Trophoblast cell (in vitro differentiated cells and primary cell): ENCODE results near the gene NDST1.
"Not testable (repeated sequence)": the region's sequence is repeated elsewhere in the genome, so short reads cannot be mapped to it uniquely, and the experiment has no call there.

ENCODE experiments used
- DNase-seq, 2 donors: peaks; one replicate each; pipeline ENCODE4 v3.0.0-alpha.2; 2016
- H2AFZ ChIP-seq: 2 replicates; pipeline ENCODE4 v1.6.1; 2013; ENCODE audit warnings: low read length, moderate library complexity, mild to moderate bottlenecking; ENCODE audit not compliant: insufficient read depth, poor library complexity
- H2AK5ac ChIP-seq: 2 replicates; pipeline ENCODE4 v1.6.1; 2013; ENCODE audit warnings: mild to moderate bottlenecking, low read length
- H2BK120ac ChIP-seq: 2 replicates; pipeline ENCODE4 v1.6.1; 2013; ENCODE audit warnings: low read length, mild to moderate bottlenecking, moderate library complexity; ENCODE audit not compliant: insufficient read depth, poor library complexity
- H2BK12ac ChIP-seq: 2 replicates; pipeline ENCODE4 v1.6.1; 2013; ENCODE audit warnings: mild to moderate bottlenecking, low read length, moderate library complexity
- H2BK5ac ChIP-seq: 2 replicates; pipeline ENCODE4 v1.6.1; 2013; ENCODE audit warnings: low read length, low read depth, moderate library complexity, mild to moderate bottlenecking; ENCODE audit not compliant: poor library complexity
- H3K14ac ChIP-seq: 2 replicates; pipeline ENCODE4 v1.6.1; 2013; ENCODE audit warnings: mild to moderate bottlenecking, low read length
- H3K18ac ChIP-seq: 2 replicates; pipeline ENCODE4 v1.6.1; 2013; ENCODE audit warnings: mild to moderate bottlenecking, low read length
- H3K23ac ChIP-seq: 2 replicates; pipeline ENCODE4 v1.6.1; 2013; ENCODE audit warnings: low read length
- H3K27ac ChIP-seq: 2 replicates; pipeline ENCODE4 v1.5.1; 2013; ENCODE audit warnings: low read depth, mild to moderate bottlenecking, inconsistent platforms, low read length, moderate library complexity
- H3K27me3 ChIP-seq: 2 replicates; pipeline ENCODE4 v1.6.1; 2013; ENCODE audit warnings: inconsistent platforms, mild to moderate bottlenecking, low read length, moderate library complexity; ENCODE audit not compliant: insufficient read depth
- H3K36me3 ChIP-seq, 2 experiments: 1 replicate in 1 of 2; 2 replicates in 1 of 2; pipeline ENCODE4 v1.6.1; 2013; ENCODE audit warnings: low read length in 2 of 2, mild to moderate bottlenecking in 2 of 2, moderate library complexity in 1 of 2; ENCODE audit not compliant: insufficient read depth in 2 of 2, control insufficient read depth in 1 of 2
- H3K4ac ChIP-seq: 2 replicates; pipeline ENCODE4 v1.6.1; 2013; ENCODE audit warnings: low read depth, mild to moderate bottlenecking, low read length, moderate library complexity
- H3K4me1 ChIP-seq, 2 experiments: 1 replicate in 1 of 2; 2 replicates in 1 of 2; pipeline ENCODE4 v1.6.1; 2013; ENCODE audit warnings: low read length in 2 of 2, mild to moderate bottlenecking in 2 of 2, moderate library complexity in 1 of 2; ENCODE audit not compliant: insufficient read depth in 2 of 2, control insufficient read depth in 1 of 2
- H3K4me2 ChIP-seq: 2 replicates; pipeline ENCODE4 v1.6.1; 2013; ENCODE audit warnings: inconsistent platforms, mild to moderate bottlenecking, low read length, moderate library complexity
- H3K4me3 ChIP-seq: 2 replicates; pipeline ENCODE4 v1.5.1; 2013; ENCODE audit warnings: mild to moderate bottlenecking, low read depth, low read length, inconsistent platforms
- H3K79me1 ChIP-seq: one replicate; pipeline ENCODE4 v1.6.1; 2013; ENCODE audit warnings: low read length
- H3K79me2 ChIP-seq: 2 replicates; pipeline ENCODE4 v1.6.1; 2013; ENCODE audit warnings: low read length, mild to moderate bottlenecking; ENCODE audit not compliant: control insufficient read depth, insufficient read depth, poor library complexity
- H3K9ac ChIP-seq: 2 replicates; pipeline ENCODE4 v1.6.1; 2013; ENCODE audit warnings: mild to moderate bottlenecking, low read length
- H3K9me3 ChIP-seq: 2 replicates; pipeline ENCODE4 v1.6.1; 2013; ENCODE audit warnings: low read depth, mild to moderate bottlenecking, control low read depth, inconsistent platforms, low read length; ENCODE audit not compliant: insufficient read depth
- H4K12ac ChIP-seq: 2 replicates; pipeline ENCODE4 v1.6.1; 2013; ENCODE audit warnings: low read depth, mild to moderate bottlenecking, low read length, moderate library complexity
- H4K8ac ChIP-seq: 2 replicates; pipeline ENCODE4 v1.6.1; 2013; ENCODE audit warnings: low read depth, mild to moderate bottlenecking, low read length, moderate library complexity
- H4K91ac ChIP-seq: one replicate; pipeline ENCODE4 v1.6.1; 2013; ENCODE audit warnings: low read depth, mild to moderate bottlenecking, low read length, moderate library complexity
- WGBS: extraction: QIAGEN DNeasy Blood & Tissue Kit; methylation state at CpG from one replicate; pipeline ENCODE4 v1.1.7; 2013; ENCODE audit warnings: missing lambda C conversion rate; ENCODE audit not compliant: insufficient read length, insufficient coverage; ENCODE audit errors: extremely low coverage; 5-methylcytosine and 5-hydroxymethylcytosine counted together

The NDST1 gene

GRCh38 chr5:150473673-150474358 lies 34.1 kb upstream of the NDST1 start:
- Histone ChIP-seq H4K8ac (no peak overlapping the region), H4K91ac (peak overlapping the region; percentile 90), H3K4ac (no peak overlapping the region), H3K9ac (no peak overlapping the region), H3K9me3 (no peaks in the 10 kb centered on the region), H3K23ac (no peak overlapping the region), H3K4me1 (peaks cover 24 to 37% of the 10 kb centered on the region in 2 experiments), H3K79me2 (peaks cover 9% of the 10 kb centered on the region), H3K4me2 (no peak overlapping the region), H3K27me3 (no peaks in the 10 kb centered on the region), H2AFZ (no peak overlapping the region), H3K18ac (no peak overlapping the region), H3K36me3 (no peaks in the 10 kb centered on the region), H2AK5ac (no peak overlapping the region), H4K12ac (no peak overlapping the region), H3K79me1 (peaks cover 42% of the 10 kb centered on the region), H3K4me3 (no peak overlapping the region), H2BK5ac (peak overlapping the region; percentile 98), H3K27ac (peak overlapping the region; percentile 100), H2BK12ac (no peak overlapping the region), H3K14ac (peak overlapping the region; percentile 60), H2BK120ac (peak overlapping the region; percentile 74)
- peak; percentile 97 to 98 for DNase-seq
- no CpG with 5 or more reads among the region's 12 CpGs for WGBS

GRCh38 chr5:150476568-150476967 lies 31.4 kb upstream of the NDST1 start:
- not testable (repeated sequence) for H3K4me3 ChIP-seq, H4K12ac ChIP-seq, H3K9me3 ChIP-seq, H3K36me3 ChIP-seq, H3K23ac ChIP-seq, DNase-seq, H3K27me3 ChIP-seq, H3K9ac ChIP-seq, H3K27ac ChIP-seq, H3K4me2 ChIP-seq
- Histone ChIP-seq H3K14ac (peak overlapping the region; percentile 52), H2BK5ac (peak overlapping the region; percentile 22), H3K18ac (peak overlapping the region; percentile 80), H2BK120ac (peak overlapping the region; percentile 55), H2BK12ac (peak overlapping the region; percentile 64), H2AFZ (peak overlapping the region; percentile 3), H3K4me1 (peaks cover 24 to 33% of the 10 kb centered on the region in 2 experiments), H3K79me1 (peaks cover 36% of the 10 kb centered on the region), H2AK5ac (peak overlapping the region; percentile 71), H4K91ac (peak overlapping the region; percentile 95), H3K4ac (peak overlapping the region; percentile 22), H4K8ac (peak overlapping the region; percentile 66), H3K79me2 (peaks cover 10% of the 10 kb centered on the region)
- WGBS, result no CpG with 5 or more reads among the region's 6 CpGs

GRCh38 chr5:150479416-150479815 lies 28.5 kb upstream of the NDST1 start:
- Histone ChIP-seq H4K12ac (no peak overlapping the region), H3K36me3 (no peaks in the 10 kb centered on the region), H3K79me2 (peaks cover 4% of the 10 kb centered on the region), H3K9me3 (no peaks in the 10 kb centered on the region), H4K8ac (peak overlapping the region; percentile 48), H3K4ac (no peak overlapping the region), H2AFZ (no peak overlapping the region), H3K4me2 (no peak overlapping the region), H2AK5ac (peak overlapping the region; percentile 93), H3K4me3 (no peak overlapping the region), H2BK5ac (peak overlapping the region; percentile 16), H3K79me1 (peaks cover 30% of the 10 kb centered on the region), H4K91ac (peak overlapping the region; percentile 81), H3K18ac (no peak overlapping the region), H3K9ac (no peak overlapping the region), H3K27ac (no peak overlapping the region), H3K23ac (no peak overlapping the region), H3K4me1 (peaks cover 19 to 31% of the 10 kb centered on the region in 2 experiments), H3K14ac (peak overlapping the region; percentile 49), H2BK120ac (peak overlapping the region; percentile 77), H2BK12ac (peak overlapping the region; percentile 99), H3K27me3 (no peaks in the 10 kb centered on the region)
- DNase-seq, result no peak
- no CpG with 5 or more reads among the region's 2 CpGs for WGBS

GRCh38 chr5:150481708-150481965 lies 26.3 kb upstream of the NDST1 start:
- H3K4me3 ChIP-seq, result no peak overlapping the region
- peak overlapping the region; percentile 59 for H3K14ac ChIP-seq
- no peak overlapping the region for H3K27ac ChIP-seq
- H3K36me3 ChIP-seq, result no peaks in the 10 kb centered on the region
- H3K4ac ChIP-seq, result peak overlapping the region; percentile 21
- H2BK5ac ChIP-seq, result peak overlapping the region; percentile 25
- no peak overlapping the region for H3K4me2 ChIP-seq
- H3K9me3 ChIP-seq, result no peaks in the 10 kb centered on the region
- H4K91ac ChIP-seq, result peak overlapping the region; percentile 80
- peak overlapping the region; percentile 62 for H4K8ac ChIP-seq
- no CpG with 5 or more reads among the region's 6 CpGs for WGBS
- no peak overlapping the region for H2AFZ ChIP-seq
- no peak for DNase-seq
- H3K9ac ChIP-seq, result no peak overlapping the region
- peak overlapping the region; percentile 78 for H3K18ac ChIP-seq
- peaks cover 12 to 25% of the 10 kb centered on the region in 2 experiments for H3K4me1 ChIP-seq
- H3K79me2 ChIP-seq, result peaks cover 10% of the 10 kb centered on the region
- peaks cover 33% of the 10 kb centered on the region for H3K79me1 ChIP-seq
- H4K12ac ChIP-seq, result no peak overlapping the region
- H3K23ac ChIP-seq, result no peak overlapping the region
- H2AK5ac ChIP-seq, result peak overlapping the region; percentile 44
- peak overlapping the region; percentile 21 for H2BK12ac ChIP-seq
- no peaks in the 10 kb centered on the region for H3K27me3 ChIP-seq
- H2BK120ac ChIP-seq, result peak overlapping the region; percentile 54
